GM19468 (cell line): ENCODE results near the gene PDGFRA.
"Not testable (repeated sequence)": the region's sequence is repeated elsewhere in the genome, so short reads cannot be mapped to it uniquely, and the experiment has no call there.

ENCODE experiments used
- ATAC-seq: cut with Tn5 transposase; IDR thresholded peaks from one replicate; pipeline ENCODE4 v1.9.1; 2021; ENCODE audit warnings: mild to moderate bottlenecking, moderate library complexity, moderate number of reproducible peaks; ENCODE audit not compliant: unreplicated experiment; ENCODE audit errors: extremely low read depth

Gene PDGFRA

DNA sequence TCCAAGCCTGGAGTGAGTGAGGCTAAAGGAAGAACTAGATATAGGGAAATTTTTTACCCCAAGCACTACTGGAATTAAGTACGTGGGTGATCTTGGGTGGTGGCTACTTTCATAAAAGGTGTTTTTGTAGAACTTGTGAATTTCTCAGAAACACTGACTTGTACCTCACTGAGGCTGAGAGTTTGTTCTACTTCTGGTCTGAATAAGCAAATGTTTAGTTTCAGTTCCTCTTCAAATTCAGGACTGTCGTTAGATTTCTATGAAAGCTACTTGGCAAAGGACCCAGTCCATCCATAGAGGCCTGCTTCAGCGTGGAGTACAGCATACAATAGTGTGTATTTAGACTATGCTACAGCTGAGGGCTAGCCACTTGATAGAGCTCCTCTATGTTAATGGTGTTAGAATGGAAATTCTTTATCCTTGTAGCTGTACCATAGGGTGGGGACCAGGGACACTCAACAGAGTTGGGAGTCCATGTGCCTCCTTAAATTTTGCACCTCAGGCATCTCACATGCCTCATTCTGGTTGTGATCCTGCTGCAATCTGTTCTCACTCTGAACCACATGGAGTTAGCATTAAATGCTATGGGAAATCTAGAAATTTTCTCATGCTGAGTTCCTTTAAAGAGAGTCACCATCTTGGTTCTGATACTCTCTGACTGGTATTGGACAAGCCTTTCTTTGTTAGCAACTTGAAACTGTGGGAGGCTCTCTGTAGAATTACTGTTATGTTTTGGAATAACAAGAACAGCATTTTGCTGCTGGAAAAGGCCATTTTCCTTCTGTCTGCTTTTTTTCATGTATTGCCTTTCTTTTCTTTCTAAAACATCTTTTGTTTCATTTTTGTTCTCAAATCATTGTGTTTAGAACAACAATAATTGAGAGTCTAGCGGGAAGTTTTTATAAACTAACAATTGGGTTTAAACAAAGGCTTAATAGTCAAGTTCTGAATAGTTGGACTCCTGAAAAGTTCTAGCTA lies 86.8 kb downstream of the PDGFRA start:
- ATAC-seq: peak; percentile 98

DNA sequence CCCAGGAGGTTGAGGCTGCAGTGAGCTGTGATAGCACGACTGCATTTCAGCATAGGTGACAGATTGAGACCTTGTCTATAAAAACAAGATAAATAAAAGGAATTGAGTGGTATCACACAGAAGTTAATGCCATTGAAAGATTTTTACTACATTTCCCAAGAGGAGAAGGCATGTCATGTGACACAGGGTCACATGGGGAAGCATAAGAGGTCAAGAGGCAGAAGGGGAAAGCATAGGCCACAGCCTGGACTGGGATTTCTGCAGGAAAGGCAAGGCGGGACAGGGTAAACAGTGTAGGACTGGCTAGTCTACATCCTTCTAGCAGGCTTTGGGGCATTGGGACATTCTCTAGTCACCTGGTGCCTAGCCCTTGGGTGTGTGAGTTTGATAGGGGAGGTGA lies 88.6 kb downstream of the PDGFRA start:
- ATAC-seq: no peak

DNA sequence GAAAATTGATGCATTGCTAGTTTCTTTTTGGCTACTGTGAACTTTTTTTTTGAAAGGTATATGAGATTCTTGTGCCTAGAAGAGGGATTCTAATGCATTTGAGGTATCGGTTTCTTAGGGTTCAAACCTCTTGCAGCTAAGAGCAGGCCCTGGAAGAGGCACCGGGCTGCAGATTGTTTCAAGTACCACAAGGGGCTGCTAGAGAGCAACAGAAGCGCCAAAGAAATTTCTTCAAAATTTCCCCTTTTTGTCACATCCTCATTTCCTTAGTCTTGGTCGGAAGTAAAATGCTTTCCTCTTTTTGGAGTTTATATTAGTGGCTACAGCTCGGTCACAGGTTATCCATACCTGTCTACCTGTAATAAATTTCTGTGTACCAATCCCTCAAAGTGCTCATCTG lies 89.8 kb downstream of the PDGFRA start:
- ATAC-seq: no peak

DNA sequence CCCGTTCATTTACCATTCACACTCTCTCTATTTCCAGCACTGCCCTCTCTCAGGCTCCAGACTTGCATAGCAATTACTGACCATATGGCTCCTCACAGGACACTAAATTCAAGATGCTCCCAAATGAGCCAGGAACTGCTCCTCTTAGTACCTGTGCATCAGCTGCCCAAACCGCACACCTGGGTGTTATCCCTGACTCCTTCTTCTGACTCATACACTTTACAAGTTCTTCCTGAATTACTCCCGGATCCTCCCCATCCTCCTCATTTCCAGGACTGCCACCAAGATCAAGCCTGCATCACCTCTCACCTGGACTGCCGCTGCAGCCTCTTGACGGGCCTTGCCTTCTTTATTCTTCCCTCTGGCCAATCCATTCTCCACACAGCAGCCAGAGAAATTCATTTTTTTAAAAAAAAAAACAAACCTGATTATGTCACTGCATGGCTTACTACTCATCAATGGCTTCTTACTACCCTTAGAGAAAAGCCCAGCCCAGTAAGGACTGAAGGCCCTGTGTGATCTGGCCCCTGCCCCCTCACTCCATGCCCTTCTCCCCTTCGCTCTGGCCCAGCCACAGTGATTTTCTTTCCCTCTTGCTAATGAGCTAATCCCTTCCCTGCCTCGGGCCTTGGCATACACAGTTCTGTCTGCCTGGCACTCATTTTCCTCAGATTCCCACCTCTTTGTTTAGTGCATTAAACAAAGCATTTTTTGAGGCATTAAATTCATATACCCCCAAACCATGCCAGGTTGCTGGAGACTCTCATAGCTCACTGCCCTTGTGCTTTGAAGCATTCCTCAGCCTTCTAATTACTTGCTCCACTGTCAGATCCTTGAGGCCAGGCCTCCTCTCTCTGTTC lies 92.0 kb downstream of the PDGFRA start:
- no peak for ATAC-seq

DNA sequence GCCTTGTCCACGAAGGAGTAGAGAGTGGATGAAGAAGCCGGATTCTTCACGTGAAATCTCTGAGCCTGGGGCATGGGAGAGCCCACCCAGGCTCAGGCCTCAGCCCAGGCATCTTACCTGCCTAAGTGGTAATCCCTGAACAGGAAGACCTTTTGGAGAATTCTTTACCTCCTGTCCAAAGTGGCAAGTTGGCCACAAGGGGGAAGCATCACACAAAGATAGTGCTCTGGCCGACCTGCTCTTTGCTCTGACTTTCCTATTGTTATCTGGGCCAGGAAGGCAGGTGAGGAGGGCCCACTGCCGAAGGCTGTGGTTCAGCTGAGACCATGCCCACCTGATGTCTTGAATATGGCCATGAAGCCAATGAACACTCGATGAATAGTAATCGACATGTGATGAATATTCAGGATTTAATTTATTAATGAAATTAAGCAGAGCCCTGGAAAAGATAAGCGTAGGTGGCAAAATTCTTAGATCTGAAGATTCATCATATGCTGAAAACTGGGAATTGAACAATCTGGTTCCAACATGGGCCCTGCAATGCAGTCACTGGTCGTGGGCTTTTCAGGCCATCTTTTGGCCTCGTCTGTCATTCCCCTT lies 93.8 kb downstream of the PDGFRA start:
- ATAC-seq: peak; percentile 76

DNA sequence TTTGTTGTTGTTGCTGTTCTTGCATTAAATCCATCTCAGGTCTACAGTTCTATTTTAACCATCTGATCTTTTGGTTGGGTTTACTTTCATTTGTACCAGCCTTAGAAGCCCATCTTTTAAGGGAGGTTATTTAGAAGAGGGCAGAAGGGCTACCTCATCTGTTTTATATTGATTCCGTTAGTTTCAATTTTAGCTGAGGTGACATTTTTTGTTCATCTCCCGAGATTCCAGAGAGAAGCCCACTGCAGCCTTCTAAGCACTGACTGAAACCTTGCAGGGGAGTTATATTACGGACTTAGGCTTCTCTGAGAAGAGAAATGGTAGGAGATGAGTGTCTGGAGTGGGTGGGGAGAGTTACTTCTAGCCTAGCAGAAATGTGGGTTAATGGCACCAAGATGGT lies 101.8 kb downstream of the PDGFRA start:
- no peak for ATAC-seq

DNA sequence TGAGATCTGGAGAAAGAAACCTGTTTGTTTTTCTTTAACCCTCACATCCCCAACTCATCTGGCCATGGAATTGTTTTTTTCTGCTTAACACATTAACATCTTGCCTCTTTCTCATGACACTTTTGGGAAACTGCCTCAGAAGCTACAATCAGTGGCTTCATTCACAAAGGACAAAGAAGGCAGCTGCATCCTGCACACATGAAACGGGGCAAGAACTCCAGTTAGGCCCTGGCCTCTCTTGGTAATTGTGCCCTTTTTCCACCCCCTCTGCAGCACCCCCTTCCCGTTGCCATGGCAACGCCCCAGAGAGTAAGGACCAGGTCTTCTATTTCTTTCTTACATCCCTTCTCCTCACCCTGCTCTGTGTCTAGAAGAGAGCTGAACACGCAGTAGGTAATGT lies 103.4 kb downstream of the PDGFRA start:
- ATAC-seq: no peak

DNA sequence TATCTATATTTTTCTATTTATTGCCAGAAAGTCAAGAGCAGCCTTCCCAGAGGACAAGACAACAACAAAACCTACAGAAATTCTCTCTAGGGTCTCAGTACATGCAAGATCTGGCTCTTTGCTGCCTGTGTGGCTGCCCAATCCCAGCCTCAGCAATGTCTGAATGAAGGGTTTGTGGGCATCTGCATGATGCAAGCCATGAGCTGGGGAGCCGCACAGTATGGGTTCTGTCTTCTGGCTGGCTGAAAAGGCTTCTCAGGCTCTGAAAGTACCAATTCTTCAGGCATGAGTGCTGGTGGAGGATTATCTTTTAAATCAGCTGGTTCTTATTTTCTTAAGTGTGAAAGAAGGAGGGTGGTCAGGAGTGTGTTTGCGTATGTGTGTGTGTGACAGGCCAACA lies 104.6 kb downstream of the PDGFRA start:
- no peak for ATAC-seq

DNA sequence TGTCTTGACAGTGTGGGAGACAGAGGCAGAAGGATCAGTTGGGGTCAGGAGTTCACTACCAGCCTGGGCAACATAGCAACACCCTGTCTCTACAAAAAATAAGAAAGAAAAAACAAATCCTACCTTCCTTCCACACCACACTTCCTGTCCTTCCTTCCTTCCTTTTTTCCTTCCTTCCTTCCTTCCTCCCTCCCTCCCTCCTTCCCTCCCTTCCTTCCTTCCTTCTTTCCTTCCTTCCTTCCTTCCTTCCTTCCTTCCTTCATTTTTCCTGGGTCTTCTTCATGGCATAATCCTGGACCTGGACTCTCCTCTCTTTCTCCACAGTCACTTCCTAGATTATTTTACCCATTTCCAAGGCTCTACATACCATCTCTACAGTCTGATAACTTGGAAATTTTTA lies 105.7 kb downstream of the PDGFRA start:
- ATAC-seq: not testable (repeated sequence)

DNA sequence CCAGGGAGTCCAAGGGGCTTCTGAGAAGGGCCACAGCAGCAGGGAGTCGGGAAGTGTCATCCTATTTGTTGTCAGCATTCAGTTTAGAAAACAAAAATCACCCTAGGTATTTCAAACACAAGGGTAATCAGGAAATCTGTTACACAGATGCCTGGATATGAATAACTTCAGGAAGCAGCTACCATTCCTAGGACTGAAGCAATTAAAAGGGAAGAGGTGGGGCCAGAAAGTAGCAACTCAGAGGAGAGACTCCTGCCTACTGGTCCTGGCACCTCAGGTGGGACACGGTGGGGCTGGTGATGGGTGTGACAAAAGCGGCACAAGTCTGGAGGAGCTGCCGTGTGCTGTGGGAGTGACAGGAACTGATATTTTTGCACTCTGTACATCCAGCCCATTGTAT lies 107.9 kb downstream of the PDGFRA start:
- ATAC-seq: no peak

DNA sequence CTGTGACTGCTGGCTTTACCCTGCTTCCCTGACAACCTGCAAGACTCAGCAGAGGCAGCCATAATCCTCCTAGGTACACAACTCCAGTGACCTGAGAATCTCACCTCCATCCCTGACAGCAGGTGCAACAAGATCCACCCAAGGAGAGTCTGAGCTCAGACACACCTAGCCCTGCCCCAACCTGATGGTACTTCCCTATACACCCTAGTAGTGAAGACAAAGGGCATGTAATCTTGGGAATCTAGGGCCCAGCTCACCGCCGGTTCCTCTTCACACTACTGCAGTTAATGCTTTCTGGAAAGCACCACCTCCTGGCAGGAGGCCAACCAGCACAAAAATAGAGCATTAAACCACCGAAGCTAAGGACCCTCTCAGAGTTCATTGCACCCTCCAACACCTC lies 113.0 kb downstream of the PDGFRA start:
- not testable (repeated sequence) for ATAC-seq
